Parietal lobe (tissue), 1 donor: ENCODE measurements around the gene RRM1. TPM values are rescaled to one million over a fixed set of nuclear protein-coding genes. Genes with fewer than 3 reads are reported as not detected.

Experiments used
- total RNA-seq: library from RNA; depleted of rRNA; stranded (reverse); fragments of >200 nt; gene quantifications from one replicate; pipeline ENCODE4 v1.2.3, GENCODE V29; 2014

RRM1 gene
- 73.2 TPM for total RNA-seq

DNA sequence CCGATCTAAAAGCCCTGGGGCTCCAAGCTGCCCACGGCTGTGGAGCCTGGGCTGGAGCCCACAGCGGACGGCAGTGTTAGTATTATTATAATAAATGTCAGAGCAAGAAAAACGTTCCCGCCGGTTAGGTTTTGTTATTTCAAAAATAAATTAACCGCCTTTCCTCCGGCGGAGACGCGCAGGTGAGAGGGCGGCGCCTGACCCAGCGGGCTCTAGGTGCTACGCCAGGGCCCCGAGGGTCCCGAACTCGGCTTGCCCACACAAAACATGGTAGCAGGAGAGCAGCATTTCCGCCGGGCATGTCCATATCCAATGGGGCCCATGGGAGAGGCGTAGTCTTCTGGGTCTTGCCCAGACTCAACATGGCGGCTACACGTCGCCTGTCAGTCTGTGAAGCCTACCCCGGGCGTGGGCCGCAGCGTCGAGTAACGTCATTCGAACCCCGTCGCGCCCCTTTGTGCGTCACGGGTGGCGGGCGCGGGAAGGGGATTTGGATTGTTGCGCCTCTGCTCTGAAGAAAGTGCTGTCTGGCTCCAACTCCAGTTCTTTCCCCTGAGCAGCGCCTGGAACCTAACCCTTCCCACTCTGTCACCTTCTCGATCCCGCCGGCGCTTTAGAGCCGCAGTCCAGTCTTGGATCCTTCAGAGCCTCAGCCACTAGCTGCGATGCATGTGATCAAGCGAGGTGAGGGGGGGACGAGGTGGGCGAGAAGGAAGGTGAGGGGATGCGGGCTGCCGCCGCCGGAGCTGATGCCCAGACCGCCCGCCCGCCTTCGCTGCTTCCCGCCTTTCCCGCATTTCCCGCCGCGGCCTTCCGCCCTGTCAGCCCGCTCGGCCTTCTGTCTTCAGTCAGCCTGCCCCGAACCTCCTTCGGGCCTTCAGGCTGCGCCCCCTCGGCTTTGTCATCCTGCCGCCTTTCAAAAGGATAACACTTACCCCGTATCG, at the start of gene RRM1:
Gene RRM1, plus strand, starts transcription at position 452 of the 944 bp plus-strand sequence. Its CDS starts 214 bp downstream, at position 666.

Other genes with a start within 250 kb of the RRM1 start
- 21.9 TPM for gene STIM1, start 239.1 kb upstream of the RRM1 start, total RNA-seq